Putamen (tissue), 1 donor: ENCODE data around the gene B4GALNT4.
A peak's percentile ranks its signal among the peaks of the same experiment; 100 is the strongest.
"Not testable (repeated sequence)": the region's sequence is repeated elsewhere in the genome, so short reads cannot be mapped to it uniquely, and the experiment has no call there.

Experiments
- DNase-seq: peaks from one replicate; pipeline ENCODE4 v3.0.0-alpha.2; 2016; ENCODE audit warnings: low spot score

The B4GALNT4 gene

GRCh38 chr11:369336-370018 lies at the start of gene B4GALNT4:
TSS of gene B4GALNT4 (plus strand) at chr11:369499. CDS start at chr11:369804, 305 bp downstream.
- peak; percentile 68 for DNase-seq

DNA sequence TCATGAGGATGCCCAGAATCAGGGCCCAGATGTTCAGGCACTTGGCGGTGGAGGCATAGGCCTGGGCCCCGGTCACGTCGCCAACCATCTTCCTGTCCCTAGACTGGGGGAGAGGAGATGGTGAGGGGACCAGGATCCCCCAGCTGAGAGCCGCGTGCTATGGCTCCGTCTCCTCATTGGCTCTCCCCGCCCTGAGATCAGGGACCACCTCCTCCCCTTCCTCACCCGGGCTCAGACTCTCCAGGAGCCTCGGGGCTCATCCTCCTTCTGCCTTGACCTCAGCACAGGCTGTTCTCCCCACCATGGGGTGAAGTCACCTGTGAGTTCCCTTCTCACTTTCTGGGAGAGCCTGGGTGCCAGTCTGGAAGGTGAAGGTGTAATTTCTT lies 49.4 kb upstream of the B4GALNT4 start:
- not testable (repeated sequence) for DNase-seq

GRCh38 chr11:324156-324555 lies 45.1 kb upstream of the B4GALNT4 start:
- no peak for DNase-seq

DNA sequence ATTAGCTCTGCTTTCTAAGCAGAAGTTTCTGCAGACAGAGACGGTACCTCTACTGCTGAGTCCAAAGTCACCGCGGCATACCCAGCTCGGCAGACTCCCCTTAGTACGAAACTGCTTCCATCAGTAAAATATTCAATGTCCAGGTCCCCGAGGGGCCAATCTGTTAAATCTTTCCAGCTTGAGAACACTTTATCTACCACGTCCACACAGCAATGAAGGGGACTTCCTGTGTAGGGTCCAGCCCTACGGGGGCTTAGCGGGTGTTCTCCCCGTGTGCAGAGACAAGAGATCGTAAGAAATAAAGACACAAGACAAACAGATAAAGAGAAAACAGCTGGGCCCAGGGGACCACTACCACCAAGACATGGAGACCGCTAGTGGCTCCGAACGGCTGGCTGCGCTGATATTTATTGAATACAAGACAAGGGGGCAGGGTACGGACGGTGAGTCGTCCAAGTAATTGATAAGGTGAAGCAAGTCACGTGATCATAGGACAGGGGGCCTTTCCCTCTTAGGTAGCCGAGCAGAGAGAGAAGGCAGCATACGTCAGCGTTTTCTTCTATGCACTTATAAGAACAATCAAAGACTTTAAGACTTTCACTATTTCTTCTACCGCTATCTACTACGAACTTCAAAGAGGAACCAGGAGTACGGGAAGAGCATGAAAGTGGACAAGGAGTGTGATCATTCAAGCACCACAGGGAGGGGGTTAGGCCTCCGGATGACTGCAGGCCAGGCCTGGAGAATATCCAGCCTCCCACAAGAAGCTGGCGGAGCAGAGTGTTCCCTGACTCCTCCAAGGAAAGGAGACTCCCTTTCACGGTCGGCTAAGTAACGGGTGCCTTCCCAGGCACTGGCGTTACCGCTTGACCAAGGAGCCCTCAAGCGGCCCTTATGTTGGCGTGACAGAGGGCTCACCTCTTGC lies 44.4 kb upstream of the B4GALNT4 start:
- not testable (repeated sequence) for DNase-seq

DNA sequence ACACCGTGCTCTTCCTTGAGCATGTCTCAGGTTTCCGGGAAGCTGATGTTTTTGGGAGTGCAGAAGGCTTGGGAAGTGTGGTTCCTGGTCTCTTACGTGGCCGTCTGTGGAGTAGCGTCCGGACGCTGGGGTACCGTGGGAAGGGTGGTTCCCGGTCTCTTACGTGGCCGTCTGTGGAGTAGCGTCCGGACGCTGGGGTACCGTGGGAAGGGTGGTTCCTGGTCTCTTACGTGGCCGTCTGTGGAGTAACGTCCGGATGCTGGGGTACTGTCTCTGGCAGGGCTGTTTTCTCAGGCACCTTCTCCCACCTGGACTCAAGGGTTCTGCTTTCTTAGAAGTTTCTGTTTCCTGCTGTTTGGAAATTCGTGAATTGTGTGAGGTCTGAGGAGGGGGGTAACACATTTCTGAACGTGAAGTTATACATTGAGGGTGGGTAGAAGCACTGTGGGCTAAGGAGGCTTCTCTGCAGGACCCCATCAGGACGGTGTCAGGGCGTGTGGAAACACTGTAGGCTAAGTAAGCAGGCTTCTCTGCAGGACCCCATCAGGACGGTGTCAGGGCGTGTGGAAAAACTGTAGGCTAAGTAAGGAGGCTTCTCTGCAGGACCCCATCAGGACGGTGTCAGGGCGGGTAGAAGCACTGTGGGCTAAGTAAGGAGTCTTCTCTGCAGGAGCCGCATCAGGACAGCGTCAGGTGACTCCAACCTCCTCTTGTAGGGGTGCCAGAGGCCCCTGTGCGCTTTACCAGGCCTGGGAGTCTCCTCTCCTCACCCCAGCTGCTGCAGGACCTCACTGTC lies 43.3 kb upstream of the B4GALNT4 start:
- DNase-seq = no peak

- no peak for DNase-seq
These were observed 42.8 kb upstream of the B4GALNT4 start for GRCh38 chr11:326592-326841.

DNA sequence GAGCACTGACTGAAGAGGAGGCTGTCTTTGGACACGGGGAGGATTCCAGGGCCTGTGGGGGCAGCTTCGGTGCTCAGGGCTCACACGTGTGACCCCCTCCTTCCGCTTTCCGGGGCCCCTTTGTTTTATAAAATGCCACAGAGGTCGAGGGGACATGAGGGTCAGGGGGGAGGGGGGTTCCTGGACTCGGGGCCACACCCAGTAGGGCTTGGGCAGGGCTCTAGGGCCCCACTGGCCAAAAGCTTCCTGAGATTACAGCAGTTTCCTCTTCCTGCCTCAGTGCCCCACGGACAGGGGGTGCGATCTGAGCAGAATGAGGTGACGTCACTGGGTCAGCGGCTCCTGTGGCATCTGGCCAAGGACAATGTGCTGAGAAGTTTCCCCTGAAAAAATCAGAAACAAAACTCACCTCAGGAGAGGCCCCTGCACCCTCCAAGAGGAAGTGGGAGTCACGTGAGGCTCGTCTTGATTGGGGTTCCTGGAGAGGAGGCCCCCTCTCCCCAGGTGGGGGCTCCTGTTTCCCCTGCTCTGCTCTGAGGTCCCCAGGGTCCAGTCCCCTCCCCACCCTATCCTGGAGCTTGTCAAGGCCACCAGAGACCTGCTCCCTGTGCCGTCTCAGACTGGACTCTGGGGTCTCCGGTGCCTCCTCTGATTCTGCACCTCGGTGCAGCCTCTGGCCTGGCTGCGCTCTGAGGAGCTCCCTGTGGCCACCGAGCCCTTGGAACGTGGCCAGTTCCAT lies 42.3 kb upstream of the B4GALNT4 start:
- peak; percentile 44 for DNase-seq

- DNase-seq = no peak
These were observed 41.7 kb upstream of the B4GALNT4 start for GRCh38 chr11:327581-327923.

DNA sequence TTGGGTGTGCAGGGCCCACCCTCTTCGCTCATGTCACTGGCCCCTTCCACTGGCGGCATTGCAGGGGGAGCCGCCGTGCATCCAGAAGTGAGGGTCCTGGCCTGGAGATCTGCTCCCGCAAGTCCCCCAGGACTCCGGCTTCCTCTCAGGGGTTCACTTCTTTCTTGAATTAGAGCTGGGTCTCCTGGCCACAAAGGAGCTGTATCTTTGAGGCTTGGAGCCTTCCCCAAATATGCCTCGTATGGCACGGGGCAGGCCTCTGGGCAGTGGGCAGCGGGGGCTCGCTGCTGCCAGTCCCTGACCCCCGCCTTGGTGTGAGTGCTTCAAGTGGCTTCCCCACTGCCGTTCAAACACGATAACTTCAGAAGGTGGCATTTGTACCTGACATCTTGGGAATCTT lies 41.3 kb upstream of the B4GALNT4 start:
- DNase-seq = no peak

DNA sequence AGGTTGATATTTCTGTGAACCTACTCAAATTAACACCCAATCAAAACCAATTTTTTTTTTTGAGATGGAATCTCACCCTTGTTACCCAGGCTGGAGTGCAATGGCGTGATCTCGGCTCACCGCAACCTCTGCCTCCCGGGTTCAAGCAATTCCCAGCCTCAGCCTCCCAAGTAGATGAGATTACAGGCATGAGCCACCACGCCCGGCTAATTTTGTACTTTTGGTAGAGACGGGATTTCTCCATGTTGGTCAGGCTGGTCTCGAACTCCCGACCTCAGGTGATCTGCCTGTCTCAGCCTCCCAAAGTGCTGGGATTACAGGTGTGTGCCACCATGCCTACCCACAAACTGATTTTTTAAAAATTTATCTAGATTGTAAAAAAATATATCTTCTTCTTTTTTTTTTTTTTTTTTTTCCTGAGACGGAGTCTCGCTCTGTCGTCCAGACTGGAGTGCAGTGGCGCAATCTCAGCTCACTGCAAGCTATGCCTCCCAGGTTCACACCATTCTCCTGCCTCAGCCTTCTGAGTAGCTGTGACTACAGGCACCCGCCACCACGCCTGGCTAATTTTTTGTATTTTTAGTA lies 40.7 kb upstream of the B4GALNT4 start:
- DNase-seq = not testable (repeated sequence)

GRCh38 chr11:329886-330253 lies 39.4 kb upstream of the B4GALNT4 start:
- DNase-seq = no peak

DNA sequence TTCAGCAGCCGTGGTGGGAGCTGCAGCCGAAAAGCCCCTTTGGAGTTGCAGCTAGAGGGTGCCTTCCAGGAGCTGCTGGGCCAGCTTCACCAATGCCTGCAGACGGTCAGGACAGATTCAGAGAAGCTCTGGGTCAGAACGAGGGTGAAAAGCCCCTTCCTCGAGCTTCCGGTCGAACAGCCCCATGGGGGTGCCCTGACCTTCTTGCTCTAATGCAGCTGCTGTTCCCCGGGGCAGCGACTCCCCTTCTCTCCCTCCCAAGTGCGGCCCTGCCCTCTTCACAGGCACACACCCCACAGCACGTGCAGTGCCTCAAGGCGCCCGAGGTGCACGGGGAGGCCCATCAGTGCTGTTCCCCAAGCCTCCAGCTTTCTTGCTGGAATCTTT lies 39.0 kb upstream of the B4GALNT4 start:
- DNase-seq = no peak

GRCh38 chr11:330694-331357 lies 38.5 kb upstream of the B4GALNT4 start:
- DNase-seq = no peak

DNA sequence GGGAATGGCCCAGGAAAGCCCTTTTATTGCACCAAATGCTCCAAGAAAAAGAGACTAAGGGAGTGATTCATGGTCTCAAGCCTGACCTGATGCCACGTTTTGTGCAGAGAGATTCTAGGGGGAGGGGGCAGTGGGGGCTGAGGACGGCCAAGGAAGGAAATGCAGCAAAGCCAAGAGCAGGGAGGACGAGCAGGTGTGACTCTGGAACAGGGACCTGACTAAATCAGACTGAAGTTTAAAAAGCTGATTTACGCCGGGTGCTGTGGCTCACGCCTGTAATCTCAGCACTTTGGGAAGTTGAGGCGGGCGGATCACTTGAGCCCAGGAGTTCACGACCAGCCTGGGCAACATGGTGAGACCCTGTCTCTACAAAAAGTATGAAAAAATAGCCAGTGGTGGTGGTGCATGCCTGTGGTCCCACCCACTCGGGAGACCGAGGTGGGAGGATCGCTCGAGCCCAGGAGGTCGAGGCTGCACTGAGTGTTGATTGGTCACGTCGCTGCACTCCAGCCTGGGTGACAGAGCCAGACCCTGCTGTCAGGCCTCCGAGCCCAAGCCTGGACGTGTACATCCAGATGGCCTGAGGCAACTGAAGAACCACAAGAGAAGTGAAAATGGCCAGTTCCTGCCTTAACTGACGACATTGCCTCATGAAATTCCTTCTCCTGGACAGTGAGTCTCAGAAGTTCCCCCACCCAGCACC lies 37.8 kb upstream of the B4GALNT4 start:
- DNase-seq = no peak

DNA sequence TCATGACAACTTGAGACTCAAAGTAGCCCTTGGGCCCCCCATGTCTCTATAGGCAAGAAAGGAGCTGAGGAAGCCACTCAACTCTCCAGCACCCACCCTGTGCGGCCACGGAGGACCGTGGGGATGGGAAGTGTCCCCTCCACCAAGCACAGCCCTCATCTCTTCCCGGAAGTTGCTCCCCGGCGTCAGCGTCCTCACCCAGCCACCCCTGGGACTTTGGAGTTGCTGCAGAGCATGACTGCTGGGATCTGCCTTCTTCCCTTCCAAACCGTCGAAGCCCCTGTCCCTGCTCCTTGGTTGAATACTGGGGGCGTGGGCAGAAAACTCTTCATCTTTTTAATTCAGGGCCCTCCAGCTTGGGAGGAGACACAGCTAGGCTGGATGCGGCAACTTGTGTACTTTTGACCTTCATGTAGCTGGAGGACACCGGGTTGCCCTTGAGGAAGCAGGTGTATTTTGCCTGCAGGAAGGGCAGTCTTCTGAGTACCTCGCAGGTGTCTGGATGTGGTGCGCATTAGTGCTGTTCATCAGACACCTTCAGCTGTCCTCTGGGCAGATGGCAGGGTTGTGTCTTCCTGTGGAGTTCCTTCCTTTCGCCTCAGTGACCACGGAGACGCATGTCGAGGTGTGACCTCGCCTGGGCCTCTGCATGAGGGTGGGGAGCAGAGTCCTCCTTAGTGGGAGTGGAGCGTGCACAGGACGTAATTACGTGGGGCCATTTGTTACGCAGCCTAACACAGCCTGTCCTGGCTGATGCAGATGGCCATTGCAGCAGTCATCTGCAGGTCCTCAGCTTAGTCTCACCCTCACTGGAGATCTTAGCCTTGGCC lies 36.4 kb upstream of the B4GALNT4 start:
- no peak for DNase-seq

GRCh38 chr11:333616-334263 lies 35.6 kb upstream of the B4GALNT4 start:
- not testable (repeated sequence) for DNase-seq

DNA sequence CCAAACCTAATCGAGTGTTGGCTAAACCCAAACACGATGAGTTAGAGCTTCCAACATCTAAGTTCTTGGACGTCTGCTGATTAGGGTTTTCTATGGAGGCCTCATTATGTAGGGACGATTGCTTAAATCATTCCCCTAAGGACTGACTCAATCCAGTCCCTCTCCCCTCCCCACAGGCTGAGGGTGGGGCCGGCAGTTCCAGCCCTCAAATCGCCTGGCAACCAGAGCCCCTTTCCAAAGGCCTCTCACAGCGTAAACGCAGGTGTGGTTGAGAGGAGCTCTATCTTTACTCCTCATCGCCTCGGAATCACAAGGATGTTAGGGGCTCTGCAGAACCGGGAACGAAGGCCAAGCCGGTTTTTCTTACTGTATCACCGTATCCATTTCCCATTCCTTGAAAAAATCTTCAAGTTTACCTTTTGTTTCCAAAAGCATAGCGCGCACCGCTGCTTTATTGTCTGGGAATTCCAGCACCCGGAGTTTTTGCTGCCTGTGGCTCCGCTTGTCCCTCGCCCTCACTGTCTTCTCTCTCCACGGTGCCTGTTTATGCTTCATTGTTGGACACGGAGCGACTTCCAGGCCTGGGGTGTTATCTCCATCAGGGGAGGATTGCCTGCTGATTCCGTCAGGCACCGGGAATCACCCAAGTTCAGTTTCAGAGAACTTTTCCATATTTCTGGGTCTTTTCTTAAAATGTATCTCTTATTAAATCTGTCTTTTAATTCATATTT lies 34.9 kb upstream of the B4GALNT4 start:
- DNase-seq = no peak
